HepG2 (cell line): ENCODE results near the gene NDE1. TPM values are rescaled to one million over a fixed set of nuclear protein-coding genes. Genes with fewer than 3 reads are reported as not detected.

Source experiments
- E2F5 ChIP-seq: sonication (generic); formaldehyde crosslinking; conservative IDR thresholded peaks from 2 replicates; pipeline ENCODE4 v1.4.0; 2020; ENCODE audit warnings: missing genetic modification reagents
- GLI4 ChIP-seq: sonication (generic); formaldehyde crosslinking; IDR thresholded peaks from 2 replicates; pipeline ENCODE4 v1.5.1; 2020; ENCODE audit warnings: missing genetic modification reagents, mild to moderate bottlenecking, moderate library complexity, borderline replicate concordance
- GMEB2 ChIP-seq: IDR thresholded peaks from 2 replicates; pipeline ENCODE4 v1.6.1; 2016; ENCODE audit warnings: missing biosample characterization, missing genetic modification reagents, low read depth
- KLF12 ChIP-seq: sonication (generic); formaldehyde crosslinking; IDR thresholded peaks from 2 replicates; pipeline ENCODE4 v1.4.0; 2020; ENCODE audit warnings: missing genetic modification reagents, borderline replicate concordance
- LBX2 ChIP-seq: sonication (generic); formaldehyde crosslinking; IDR thresholded peaks from 2 replicates; pipeline ENCODE4 v1.5.0; 2020; ENCODE audit warnings: missing genetic modification reagents, mild to moderate bottlenecking, borderline replicate concordance
- NFE2L2 ChIP-seq: fragments of 150-350 bp; IDR thresholded peaks from 2 replicates; pipeline ENCODE4 v1.6.1; 2014; ENCODE audit warnings: low read length
- NR2F1 ChIP-seq, 2 experiments: fragments of 450-650 bp in 1 of 2; formaldehyde crosslinking in 1 of 2; IDR thresholded peaks; 2 replicates each; pipeline versions ENCODE4 v1.5.0 to v1.6.1; 2016 to 2020; ENCODE audit warnings: mild to moderate bottlenecking in 1 of 2, missing compliant biosample characterization in 1 of 2, missing genetic modification reagents in 1 of 2, moderate library complexity in 1 of 2
- PHB2 ChIP-seq: fragments of 450-650 bp; IDR thresholded peaks from 2 replicates; pipeline ENCODE4 v1.6.1; 2018; ENCODE audit not compliant: partially characterized antibody
- REL ChIP-seq: sonication (generic); formaldehyde crosslinking; conservative IDR thresholded peaks from 2 replicates; pipeline ENCODE4 v1.8.0; 2022; ENCODE audit warnings: mild to moderate bottlenecking, missing genetic modification reagents, moderate library complexity
- SRF ChIP-seq: IDR thresholded peaks from 2 replicates; pipeline ENCODE4 v1.6.1; 2011; ENCODE audit warnings: mild to moderate bottlenecking, low read depth, low read length, moderate library complexity
- ZFP36 ChIP-seq: fragments of 150-350 bp; IDR thresholded peaks from 2 replicates; pipeline ENCODE4 v1.6.1; 2018; ENCODE audit warnings: borderline replicate concordance, low read length, low read depth; ENCODE audit not compliant: partially characterized antibody
- ZNF263 ChIP-seq: sonication (generic); formaldehyde crosslinking; IDR thresholded peaks from 2 replicates; pipeline ENCODE4 v1.4.0; 2020; ENCODE audit warnings: missing genetic modification reagents
- ZNF414 ChIP-seq: sonication (generic); formaldehyde crosslinking; IDR thresholded peaks from 2 replicates; pipeline ENCODE4 v1.5.0; 2020; ENCODE audit warnings: missing genetic modification reagents
- ZNF441 ChIP-seq: sonication (generic); formaldehyde crosslinking; IDR thresholded peaks from 2 replicates; pipeline ENCODE4 v1.7.0; 2021; ENCODE audit warnings: missing genetic modification reagents, borderline replicate concordance
- ZNF510 ChIP-seq: sonication (generic); formaldehyde crosslinking; IDR thresholded peaks from 2 replicates; pipeline ENCODE4 v1.4.0; 2020; ENCODE audit warnings: low read depth, mild to moderate bottlenecking, missing genetic modification reagents
- ZNF556 ChIP-seq: sonication (generic); formaldehyde crosslinking; IDR thresholded peaks from 2 replicates; pipeline ENCODE4 v1.4.0; 2020; ENCODE audit warnings: mild to moderate bottlenecking, missing genetic modification reagents, borderline replicate concordance
- ZNF660 ChIP-seq: sonication (generic); formaldehyde crosslinking; IDR thresholded peaks from 2 replicates; pipeline ENCODE4 v1.5.1; 2020; ENCODE audit warnings: mild to moderate bottlenecking, low read depth, missing genetic modification reagents, borderline replicate concordance
- ZNF691 ChIP-seq: sonication (generic); formaldehyde crosslinking; IDR thresholded peaks from 2 replicates; pipeline ENCODE4 v1.4.0; 2020; ENCODE audit warnings: missing genetic modification reagents, low read depth, mild to moderate bottlenecking, borderline replicate concordance
- ZNF790 ChIP-seq: sonication (generic); formaldehyde crosslinking; IDR thresholded peaks from 2 replicates; pipeline ENCODE4 v1.8.0; 2022; ENCODE audit warnings: missing genetic modification reagents, mild to moderate bottlenecking, borderline replicate concordance
- ZNF83 ChIP-seq: sonication (generic); formaldehyde crosslinking; IDR thresholded peaks from 2 replicates; pipeline ENCODE4 v1.4.0; 2020; ENCODE audit warnings: missing genetic modification reagents, mild to moderate bottlenecking, borderline replicate concordance
- ZNF891 ChIP-seq: sonication (generic); formaldehyde crosslinking; IDR thresholded peaks from 2 replicates; pipeline ENCODE4 v1.5.0; 2020; ENCODE audit warnings: mild to moderate bottlenecking, missing genetic modification reagents
- ZXDC ChIP-seq: sonication (generic); formaldehyde crosslinking; IDR thresholded peaks from 2 replicates; pipeline ENCODE4 v1.5.0; 2020; ENCODE audit warnings: mild to moderate bottlenecking, missing genetic modification reagents
- polyA plus RNA-seq, 8 experiments: library from polyadenylated mRNA; depleted of rRNA in 3 of 8; stranded (reverse) in 7 of 8; unstranded in 1 of 8; fragments of >200 nt; fragmentation: Illumina TruSeq in 4 of 8; extraction: Trizol in 4 of 8; gene quantifications; 2 replicates each; pipeline versions ENCODE4 v1.2.1 to v1.2.3, GENCODE V29; 2011 to 2016; ENCODE audit warnings: low read depth in 4 of 8, missing spikeins in 1 of 8, mixed read lengths in 1 of 8; ENCODE audit not compliant: insufficient read depth in 1 of 8
- total RNA-seq, 5 experiments: library from RNA; depleted of rRNA; stranded (reverse); fragments of >200 nt; fragmentation: Illumina TruSeq; extraction: Trizol; gene quantifications; 2 replicates each; pipeline ENCODE4 v1.2.3, GENCODE V29; 2016; ENCODE audit warnings: low read depth in 1 of 5

NDE1 gene
- total and polyA plus RNA-seq, 2 of the 13 experiments (the other 11 are each of a cell fraction or from before 2014, with no cell fraction given): 40.9 to 72.5 TPM

- TF ChIP-seq LBX2 (CRISPR knock-in tag): no peak; the same call in 1 of the 2 replicates
- 0 out of 2 replicates have a peak, but pooled peaks have one; percentile 15 for TF ChIP-seq ZNF891 (CRISPR knock-in tag)
- no peak for TF ChIP-seq REL (CRISPR knock-in tag)
- peak; percentile 56; the same call in 1 of the 2 replicates for TF ChIP-seq ZXDC (CRISPR knock-in tag)
- TF ChIP-seq GMEB2 (CRISPR knock-in tag): no peak
- TF ChIP-seq ZNF691 (CRISPR knock-in tag): peak; percentile 79
- TF ChIP-seq NR2F1 (CRISPR knock-in tag; IDR thresholded peaks at IDR 0.05): peak; percentile 76 to 90
- TF ChIP-seq ZNF263: no peak
- no peak for TF ChIP-seq ZNF510
- no peak; the same call in 1 of the 2 replicates for TF ChIP-seq GLI4 (CRISPR knock-in tag)
- no peak for TF ChIP-seq NFE2L2
- no peak for TF ChIP-seq PHB2
- TF ChIP-seq ZNF441 (CRISPR knock-in tag): peak; percentile 75; the same call in 1 of the 2 replicates
- peak; percentile 65; the same call in 1 of the 2 replicates for TF ChIP-seq ZNF414 (CRISPR knock-in tag)
- peak; percentile 71; the same call in 1 of the 2 replicates for TF ChIP-seq ZNF556 (CRISPR knock-in tag)
- 0 out of 2 replicates have a peak, but pooled peaks have one; percentile 10 for TF ChIP-seq ZNF83 (CRISPR knock-in tag)
- peak; percentile 66 for TF ChIP-seq E2F5
- TF ChIP-seq ZNF790: no peak
- TF ChIP-seq ZFP36: peak; percentile 4
- TF ChIP-seq SRF: 0 out of 2 replicates have a peak, but pooled peaks have one; percentile 47
- TF ChIP-seq KLF12 (CRISPR knock-in tag): peak; percentile 57; the same call in 1 of the 2 replicates
- TF ChIP-seq ZNF660 (CRISPR knock-in tag): no peak
Measured at GRCh38 chr16:15642557-15643047, 7.4 kb upstream of the NDE1 start (continued).
